GM13976 (cell line): ENCODE measurements around the gene CUEDC2.

Experiments
- DNase-seq: peaks from one replicate; pipeline ENCODE4 v3.0.0; 2012; ENCODE audit warnings: low spot score
- in situ Hi-C: fragments of 300-500 bp; cut with MboI; formaldehyde crosslinking; loops from one replicate; pipeline ENCODE4 v1.12.0; 2022; ENCODE audit warnings: low sequenced_read_pairs, mixed read lengths, inconsistent platforms; ENCODE audit not compliant: unreplicated experiment
- TF ChIP-seq, protein P1 (sequence below): IDR thresholded peaks from 2 replicates; pipeline ENCODE4 v1.5.1; 2012; ENCODE audit warnings: borderline replicate concordance, mild to moderate bottlenecking; ENCODE audit not compliant: insufficient read depth; ENCODE audit errors: extremely low read depth, missing control alignments, control extremely low read depth

The CUEDC2 gene

DNA sequence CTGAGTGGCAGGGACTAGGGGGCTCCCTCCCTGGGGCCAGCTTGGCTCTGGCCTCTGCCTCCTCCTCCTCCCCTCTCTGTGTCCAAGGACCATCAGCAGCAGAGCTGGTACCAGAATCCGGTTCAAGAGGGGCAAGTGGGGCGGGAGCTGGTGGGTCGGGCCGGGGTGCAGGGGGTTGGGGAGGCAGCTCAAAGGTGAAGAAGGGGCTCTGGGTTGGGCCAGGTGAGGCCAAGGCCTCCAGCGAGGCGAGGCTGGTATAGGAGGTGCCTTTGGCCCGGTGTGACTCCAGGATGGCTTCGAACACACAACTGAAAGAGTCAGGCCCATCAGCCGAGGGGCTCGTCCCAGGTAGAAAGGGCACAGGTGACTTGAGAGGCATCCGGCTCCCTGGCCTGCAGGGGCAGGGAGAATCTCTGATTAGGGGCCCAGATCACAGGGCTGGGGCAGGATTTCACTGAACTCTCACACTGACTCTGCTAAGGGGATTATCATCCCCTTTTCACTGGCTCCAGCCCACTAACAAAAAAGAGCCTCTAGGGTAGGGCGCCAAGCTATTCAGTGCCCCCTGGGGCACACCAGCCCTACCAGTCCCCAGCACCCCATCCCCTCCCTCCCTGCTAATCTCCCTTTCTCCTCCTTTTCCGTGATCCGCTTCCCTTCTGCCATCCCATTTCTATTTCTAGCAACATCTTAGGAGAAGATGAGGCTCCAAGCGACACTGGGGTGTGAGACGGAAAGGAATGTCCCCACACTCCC lies 18.4 kb downstream of the CUEDC2 start:
- in situ Hi-C loops = no loop called here
- TF ChIP-seq, protein P1, sequence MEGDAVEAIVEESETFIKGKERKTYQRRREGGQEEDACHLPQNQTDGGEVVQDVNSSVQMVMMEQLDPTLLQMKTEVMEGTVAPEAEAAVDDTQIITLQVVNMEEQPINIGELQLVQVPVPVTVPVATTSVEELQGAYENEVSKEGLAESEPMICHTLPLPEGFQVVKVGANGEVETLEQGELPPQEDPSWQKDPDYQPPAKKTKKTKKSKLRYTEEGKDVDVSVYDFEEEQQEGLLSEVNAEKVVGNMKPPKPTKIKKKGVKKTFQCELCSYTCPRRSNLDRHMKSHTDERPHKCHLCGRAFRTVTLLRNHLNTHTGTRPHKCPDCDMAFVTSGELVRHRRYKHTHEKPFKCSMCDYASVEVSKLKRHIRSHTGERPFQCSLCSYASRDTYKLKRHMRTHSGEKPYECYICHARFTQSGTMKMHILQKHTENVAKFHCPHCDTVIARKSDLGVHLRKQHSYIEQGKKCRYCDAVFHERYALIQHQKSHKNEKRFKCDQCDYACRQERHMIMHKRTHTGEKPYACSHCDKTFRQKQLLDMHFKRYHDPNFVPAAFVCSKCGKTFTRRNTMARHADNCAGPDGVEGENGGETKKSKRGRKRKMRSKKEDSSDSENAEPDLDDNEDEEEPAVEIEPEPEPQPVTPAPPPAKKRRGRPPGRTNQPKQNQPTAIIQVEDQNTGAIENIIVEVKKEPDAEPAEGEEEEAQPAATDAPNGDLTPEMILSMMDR = no peak
- DNase-seq = no peak

DNA sequence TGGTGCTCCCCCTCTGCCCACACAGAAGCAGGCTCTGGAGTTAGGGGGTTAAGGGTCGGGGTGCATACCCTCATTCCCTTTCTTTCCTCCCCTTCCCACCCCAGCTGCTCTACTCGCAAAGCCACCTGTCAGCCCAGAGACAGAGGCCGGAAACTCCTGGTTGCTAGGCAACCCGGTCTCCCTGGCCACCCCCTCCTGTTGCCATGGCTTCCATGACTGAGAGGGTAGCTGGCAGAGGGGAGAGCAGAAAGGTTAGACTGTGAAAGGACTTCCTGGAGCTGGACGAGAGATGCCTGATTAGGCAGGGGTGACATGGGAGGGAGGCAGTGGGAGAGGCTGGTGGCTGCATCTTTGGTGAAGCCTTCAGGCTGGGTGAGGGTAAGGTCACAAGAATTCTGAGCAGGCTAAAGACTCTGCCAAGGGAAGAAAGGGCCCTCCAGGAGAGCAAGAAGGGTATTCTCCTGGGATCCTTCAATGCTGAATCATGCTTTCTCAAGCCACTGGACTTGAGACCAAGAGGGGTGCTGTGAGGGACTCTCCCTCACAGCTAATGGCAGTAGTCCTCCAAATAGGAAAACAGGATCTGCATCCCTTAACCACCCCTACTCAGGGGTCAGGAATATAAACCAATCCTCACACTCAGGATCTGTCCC lies 19.2 kb downstream of the CUEDC2 start:
- TF ChIP-seq, protein P1 = no peak
- peak; percentile 77 for DNase-seq
- in situ Hi-C loops = no loop called here

DNA sequence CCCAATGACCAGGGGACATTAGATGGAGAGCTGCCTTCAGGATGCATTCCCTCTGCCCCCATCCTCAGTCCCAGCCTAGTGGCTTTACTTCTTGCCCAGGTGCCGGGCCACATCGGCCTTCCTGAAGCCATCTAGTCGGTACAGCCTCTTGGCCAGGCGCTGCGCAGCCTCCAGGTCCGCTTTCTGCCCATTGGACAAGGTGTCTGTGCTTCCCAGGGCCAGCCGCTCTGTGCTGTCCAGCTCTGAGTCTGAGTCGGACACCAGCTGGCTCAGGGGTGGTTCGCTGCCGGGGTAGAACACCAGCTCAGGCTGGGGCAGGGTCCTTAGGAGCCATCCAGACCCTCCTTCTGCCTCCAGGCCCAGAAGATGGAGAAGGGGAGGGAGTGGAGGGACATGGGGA lies 20.1 kb downstream of the CUEDC2 start:
- in situ Hi-C loops = no loop called here
- no peak for DNase-seq
- TF ChIP-seq, protein P1 = no peak

GRCh38 chr10:102411341-102412255 lies 20.8 kb downstream of the CUEDC2 start:
- in situ Hi-C loops = no loop called here
- DNase-seq = no peak
- TF ChIP-seq, protein P1 = no peak

DNA sequence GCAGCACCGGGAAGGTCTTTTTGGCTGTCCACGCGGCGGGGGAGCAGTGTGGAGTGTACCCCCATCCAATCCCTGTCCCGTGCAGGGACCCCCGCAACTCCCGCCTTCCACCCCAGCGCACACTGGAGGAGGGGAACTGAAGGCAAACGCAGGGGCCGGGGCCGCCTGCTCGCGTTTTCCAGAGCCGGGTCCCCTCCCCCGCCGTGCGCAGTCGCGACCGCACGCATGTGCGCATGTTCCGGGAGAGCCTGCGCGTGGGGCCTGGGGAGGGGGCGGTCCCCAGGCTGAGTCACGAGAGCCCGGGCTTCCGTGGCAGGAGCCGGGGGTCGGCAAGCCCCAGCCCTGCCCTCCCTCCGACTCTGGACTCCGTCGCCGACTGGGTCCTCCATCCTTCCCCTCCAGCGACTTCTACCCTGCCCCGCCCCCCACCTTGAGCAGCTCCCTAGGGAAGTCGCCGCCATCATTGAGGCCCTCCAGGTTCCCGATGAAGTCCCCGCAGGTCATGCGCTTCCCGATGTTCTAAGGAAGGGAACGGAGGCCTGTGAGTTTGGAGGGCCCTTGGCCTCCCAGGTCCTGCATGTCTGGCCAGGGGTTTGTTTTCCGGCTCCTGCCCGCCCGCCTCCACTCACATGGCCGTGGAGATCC lies 21.8 kb downstream of the CUEDC2 start:
- no peak for DNase-seq

More for the DNA sequence above, 21.8 kb downstream of the CUEDC2 start:
- TF ChIP-seq, protein P1 = no peak
- in situ Hi-C loops = no loop called here
